Endothelial cell (in vitro differentiated cells): ENCODE results near the gene PLIN4. TPM values are rescaled to one million over a fixed set of nuclear protein-coding genes. Genes with fewer than 3 reads are reported as not detected.
A peak's percentile ranks its signal among the peaks of the same experiment; 100 is the strongest.

Experiments used
- DNase-seq: peaks from one replicate; pipeline ENCODE4 v3.0.0; 2021; ENCODE audit warnings: low spot score
- H3K27ac Mint-ChIP-seq: one replicate; pipeline ENCODE4 v1.8.0; 2021; ENCODE audit warnings: mixed read lengths, inconsistent platforms; ENCODE audit not compliant: unreplicated experiment
- H3K27me3 Mint-ChIP-seq: one replicate; pipeline ENCODE4 v1.8.0; 2021; ENCODE audit warnings: mild to moderate bottlenecking, moderate library complexity, mixed read lengths, inconsistent platforms; ENCODE audit not compliant: unreplicated experiment
- H3K36me3 Mint-ChIP-seq: one replicate; pipeline ENCODE4 v1.8.0; 2021; ENCODE audit warnings: mild to moderate bottlenecking, low read depth, mixed read lengths, inconsistent platforms; ENCODE audit not compliant: unreplicated experiment
- H3K4me1 Mint-ChIP-seq: one replicate; pipeline ENCODE4 v1.8.0; 2021; ENCODE audit warnings: mild to moderate bottlenecking, mixed read lengths, inconsistent platforms; ENCODE audit not compliant: unreplicated experiment
- H3K4me3 Mint-ChIP-seq: one replicate; pipeline ENCODE4 v1.8.0; 2021; ENCODE audit warnings: mild to moderate bottlenecking, mixed read lengths, inconsistent platforms; ENCODE audit not compliant: unreplicated experiment
- H3K9me3 Mint-ChIP-seq: one replicate; pipeline ENCODE4 v1.8.0; 2021; ENCODE audit warnings: mixed read lengths, inconsistent platforms; ENCODE audit not compliant: unreplicated experiment
- CTCF ChIP-seq: fragments of 200-600 bp; sonication (generic); IDR thresholded peaks from one replicate; pipeline ENCODE4 v1.5.0; 2021; ENCODE audit warnings: antibody characterized with exemption; ENCODE audit not compliant: unreplicated experiment
- total RNA-seq: library from RNA; stranded (reverse); fragmentation: NEBNext Ultra II Directional; extraction: Animal tissue kit (Norgen Biotek cat#: 25700); gene quantifications from one replicate; pipeline ENCODE4 v1.2.1, GENCODE V29; 2021; ENCODE audit not compliant: unreplicated experiment

PLIN4 gene
- total RNA-seq, 1 donor from 2014 or later: 0.13 TPM

DNA sequence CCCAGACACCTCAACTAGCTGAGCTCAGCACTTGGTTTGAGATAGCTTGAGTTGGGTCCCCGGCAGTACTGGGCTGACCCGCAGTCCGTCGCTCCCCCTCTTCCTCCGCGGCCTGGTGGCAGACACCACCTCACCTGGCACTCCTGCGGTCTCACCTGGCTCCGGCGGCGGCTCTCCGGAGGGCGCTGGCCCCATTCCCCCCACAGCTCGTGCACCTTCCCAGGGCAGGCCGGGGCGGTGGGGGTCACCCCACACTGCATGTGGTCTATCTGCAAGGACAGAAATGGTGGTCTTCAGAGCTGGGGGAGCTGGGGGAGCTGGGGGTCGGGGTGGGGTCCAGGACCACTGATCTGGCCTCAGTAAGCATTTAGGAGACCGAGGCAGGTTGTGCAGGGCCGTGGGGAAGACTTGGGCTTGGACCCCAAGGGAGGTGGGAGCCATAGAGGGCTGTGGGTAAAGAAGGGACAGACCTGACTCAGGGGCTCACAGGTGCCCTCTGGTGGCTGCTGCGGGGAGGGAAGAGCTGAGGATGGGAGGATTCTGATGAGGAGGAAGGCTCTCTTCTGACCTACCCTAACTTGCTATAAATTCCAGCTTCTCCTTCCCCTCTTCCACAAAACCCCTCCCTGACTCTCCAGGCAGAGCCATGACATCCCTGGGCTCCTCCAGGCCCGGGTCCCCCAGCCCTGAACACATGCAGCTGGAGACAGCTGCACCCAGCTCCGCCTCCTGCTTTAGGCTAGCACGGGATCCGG lies 6.7 kb upstream of the PLIN4 start:
- H3K4me3 Mint-ChIP-seq: no peak overlapping the region
- H3K27me3 Mint-ChIP-seq: peaks cover 9% of the 10 kb centered on the region
- H3K27ac Mint-ChIP-seq: no peak overlapping the region
- TF ChIP-seq CTCF: peak; percentile 54
- no peaks in the 10 kb centered on the region for H3K9me3 Mint-ChIP-seq
- no peaks in the 10 kb centered on the region for H3K36me3 Mint-ChIP-seq
- DNase-seq: peak; percentile 77
- peaks cover 2% of the 10 kb centered on the region for H3K4me1 Mint-ChIP-seq

GRCh38 chr19:4523306-4524110 lies 5.2 kb upstream of the PLIN4 start:
- no peaks in the 10 kb centered on the region for H3K9me3 Mint-ChIP-seq
- H3K27ac Mint-ChIP-seq: no peak overlapping the region
- peaks cover 5% of the 10 kb centered on the region for H3K4me1 Mint-ChIP-seq
- TF ChIP-seq CTCF: peak; percentile 75
- DNase-seq: peak; percentile 60
- H3K27me3 Mint-ChIP-seq: peaks cover 11% of the 10 kb centered on the region
- H3K4me3 Mint-ChIP-seq: no peak overlapping the region
- H3K36me3 Mint-ChIP-seq: no peaks in the 10 kb centered on the region

- TF ChIP-seq CTCF: no peak
- DNase-seq: no peak
- no peaks in the 10 kb centered on the region for H3K36me3 Mint-ChIP-seq
- peaks cover 5% of the 10 kb centered on the region for H3K4me1 Mint-ChIP-seq
- no peak overlapping the region for H3K27ac Mint-ChIP-seq
- H3K27me3 Mint-ChIP-seq: peaks cover 11% of the 10 kb centered on the region
- H3K9me3 Mint-ChIP-seq: no peaks in the 10 kb centered on the region
- no peak overlapping the region for H3K4me3 Mint-ChIP-seq
These were observed 4.2 kb upstream of the PLIN4 start for GRCh38 chr19:4522291-4523002.

DNA sequence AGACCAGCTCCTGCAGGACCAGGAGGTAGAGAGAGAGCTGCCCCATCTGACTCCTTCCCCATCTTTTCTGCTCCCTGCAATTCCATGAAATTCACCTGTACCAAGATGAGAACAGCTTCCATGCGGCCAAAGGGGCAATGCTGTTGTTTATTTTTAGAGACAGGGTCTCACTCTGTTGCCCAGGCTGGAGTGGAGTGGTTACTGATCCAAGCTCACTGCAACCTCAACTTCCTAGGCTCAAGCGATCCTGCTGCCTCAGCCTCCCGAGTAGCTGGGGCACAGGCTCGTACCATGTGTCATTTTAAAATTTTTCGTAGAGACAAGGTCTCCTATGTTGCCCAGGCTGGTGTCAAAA lies 3.6 kb upstream of the PLIN4 start:
- TF ChIP-seq CTCF: no peak
- H3K4me1 Mint-ChIP-seq: peaks cover 5% of the 10 kb centered on the region
- no peak overlapping the region for H3K4me3 Mint-ChIP-seq
- DNase-seq: no peak
- H3K27ac Mint-ChIP-seq: no peak overlapping the region
- H3K9me3 Mint-ChIP-seq: no peaks in the 10 kb centered on the region
- no peaks in the 10 kb centered on the region for H3K36me3 Mint-ChIP-seq
- H3K27me3 Mint-ChIP-seq: peaks cover 11% of the 10 kb centered on the region
